ENCODE data around the gene RNU4-1. TPM values are rescaled to one million over a fixed set of nuclear protein-coding genes. Genes with fewer than 3 reads are reported as not detected.
"Not testable (repeated sequence)": the region's sequence is repeated elsewhere in the genome, so short reads cannot be mapped to it uniquely, and the experiment has no call there.

The RNU4-1 gene
- total and polyA plus RNA-seq, 12 donors = 426 to 3,423 (median 1,870) TPM; not detected in 2

DNA sequence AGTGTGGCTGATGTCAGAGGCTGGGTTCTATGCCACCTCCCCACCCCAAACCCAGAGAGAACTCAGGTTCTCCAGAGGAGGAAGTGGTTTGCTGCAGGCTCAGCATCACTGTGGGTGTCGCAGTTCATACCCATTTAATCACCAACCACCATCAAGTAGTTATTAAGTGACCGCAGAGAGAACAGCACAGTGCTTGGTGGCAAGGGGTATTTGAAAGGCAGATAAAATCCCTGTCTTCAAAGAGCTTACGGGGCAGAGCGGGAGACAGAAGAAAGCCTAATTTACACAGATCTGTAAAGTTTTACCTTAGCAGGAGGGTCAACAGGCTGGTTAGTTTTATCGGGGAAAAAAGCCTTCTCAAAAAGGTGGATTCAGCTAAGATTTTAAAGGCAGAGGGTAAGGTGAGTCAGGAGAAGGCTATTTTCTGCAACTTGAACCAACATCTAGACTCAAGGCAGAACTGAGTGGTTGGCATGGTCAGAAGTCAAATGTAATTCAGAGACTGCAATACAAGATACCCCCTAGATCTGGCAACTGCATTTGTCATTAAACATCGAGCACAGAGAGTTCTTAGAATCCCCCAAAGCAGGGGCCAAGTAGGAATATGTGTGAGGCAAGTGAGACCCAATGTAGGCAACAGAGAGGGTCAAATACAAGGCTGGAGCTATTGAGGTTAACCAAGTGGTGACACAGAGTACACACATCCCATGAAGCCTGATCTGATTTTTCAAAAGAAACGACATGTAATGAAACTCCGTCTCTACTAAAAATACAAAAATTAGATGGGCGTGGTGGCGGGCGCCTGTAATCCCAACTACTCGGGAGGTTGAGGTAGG is 40.7 kb downstream of the RNU4-1 start:
- TF ChIP-seq, protein P1, sequence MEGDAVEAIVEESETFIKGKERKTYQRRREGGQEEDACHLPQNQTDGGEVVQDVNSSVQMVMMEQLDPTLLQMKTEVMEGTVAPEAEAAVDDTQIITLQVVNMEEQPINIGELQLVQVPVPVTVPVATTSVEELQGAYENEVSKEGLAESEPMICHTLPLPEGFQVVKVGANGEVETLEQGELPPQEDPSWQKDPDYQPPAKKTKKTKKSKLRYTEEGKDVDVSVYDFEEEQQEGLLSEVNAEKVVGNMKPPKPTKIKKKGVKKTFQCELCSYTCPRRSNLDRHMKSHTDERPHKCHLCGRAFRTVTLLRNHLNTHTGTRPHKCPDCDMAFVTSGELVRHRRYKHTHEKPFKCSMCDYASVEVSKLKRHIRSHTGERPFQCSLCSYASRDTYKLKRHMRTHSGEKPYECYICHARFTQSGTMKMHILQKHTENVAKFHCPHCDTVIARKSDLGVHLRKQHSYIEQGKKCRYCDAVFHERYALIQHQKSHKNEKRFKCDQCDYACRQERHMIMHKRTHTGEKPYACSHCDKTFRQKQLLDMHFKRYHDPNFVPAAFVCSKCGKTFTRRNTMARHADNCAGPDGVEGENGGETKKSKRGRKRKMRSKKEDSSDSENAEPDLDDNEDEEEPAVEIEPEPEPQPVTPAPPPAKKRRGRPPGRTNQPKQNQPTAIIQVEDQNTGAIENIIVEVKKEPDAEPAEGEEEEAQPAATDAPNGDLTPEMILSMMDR (IDR thresholded peaks at IDR 0.05) = no peak
- 89 to 92% methylated on average over 12 of the region's 12 CpGs for WGBS, 2 donors
- peak overlapping the region in 1 of 10 donors; percentile 14 for H3K4me3 ChIP-seq

DNA sequence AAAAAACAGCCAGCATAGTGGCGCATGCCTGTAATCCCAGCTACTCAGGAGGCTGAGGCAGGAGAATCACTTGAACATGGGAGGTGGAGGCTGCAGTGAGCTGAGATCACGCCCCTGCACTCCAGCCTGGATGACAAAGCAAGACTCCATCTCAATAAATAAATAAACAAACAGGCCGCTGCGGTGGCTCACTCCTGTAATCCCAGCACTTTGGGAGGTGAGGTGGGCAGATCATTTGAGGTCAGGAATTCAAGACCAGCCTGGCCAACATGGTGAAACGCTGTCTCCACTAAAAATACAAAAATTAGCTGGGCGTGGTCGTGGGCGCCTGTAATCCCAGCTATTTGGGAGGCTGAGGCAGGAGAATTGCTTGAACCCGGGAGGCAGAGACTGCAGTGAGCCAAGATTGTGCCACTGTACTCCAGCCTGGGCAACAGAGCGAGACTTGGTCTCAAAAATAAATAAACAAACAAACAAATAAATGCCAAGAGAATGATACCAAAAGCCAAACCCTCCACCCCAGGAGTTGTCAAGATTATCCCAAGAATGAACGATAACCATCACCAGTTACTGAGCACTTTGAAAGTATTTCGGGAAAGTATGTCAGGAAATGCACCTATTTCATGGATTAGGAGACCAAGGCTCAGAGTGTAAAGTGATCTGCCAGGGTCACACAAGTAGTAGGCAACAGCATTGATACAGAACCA is 41.5 kb downstream of the RNU4-1 start:
- 86 to 94% methylated on average over 12 of the region's 12 CpGs for WGBS, 2 donors
- intact Hi-C loops (cut with DNase I); H3K9me3 ChIP-seq; H3K27me3 ChIP-seq; ATAC-seq; DNase-seq; H3K4me3 ChIP-seq: not testable (repeated sequence)
- Histone ChIP-seq H3K36me3 (peaks cover 0 to 29% (median 0%) of the 10 kb centered on the region in 9 donors), H3K27ac (peak overlapping the region; percentile 78 to 92 (median 86)), H3K4me1 (peaks cover 32 to 100% (median 97%) of the 10 kb centered on the region in 9 donors)

More for the DNA sequence above, 40.7 kb downstream of the RNU4-1 start:
- Histone ChIP-seq H3K4me1 (peaks cover 36 to 100% (median 97%) of the 10 kb centered on the region in 9 donors), H3K27me3 (no peaks in the 10 kb centered on the region), H3K27ac (peak overlapping the region; percentile 26 to 92 (median 86)), H3K36me3 (peaks cover 0 to 29% (median 0%) of the 10 kb centered on the region in 9 donors), H3K9me3 (no peaks in the 10 kb centered on the region)
- peak in 1 of 8 donors; percentile 2 for ATAC-seq
- DNase-seq = no peak
- intact Hi-C loops (cut with DNase I) = no loop called here

DNA sequence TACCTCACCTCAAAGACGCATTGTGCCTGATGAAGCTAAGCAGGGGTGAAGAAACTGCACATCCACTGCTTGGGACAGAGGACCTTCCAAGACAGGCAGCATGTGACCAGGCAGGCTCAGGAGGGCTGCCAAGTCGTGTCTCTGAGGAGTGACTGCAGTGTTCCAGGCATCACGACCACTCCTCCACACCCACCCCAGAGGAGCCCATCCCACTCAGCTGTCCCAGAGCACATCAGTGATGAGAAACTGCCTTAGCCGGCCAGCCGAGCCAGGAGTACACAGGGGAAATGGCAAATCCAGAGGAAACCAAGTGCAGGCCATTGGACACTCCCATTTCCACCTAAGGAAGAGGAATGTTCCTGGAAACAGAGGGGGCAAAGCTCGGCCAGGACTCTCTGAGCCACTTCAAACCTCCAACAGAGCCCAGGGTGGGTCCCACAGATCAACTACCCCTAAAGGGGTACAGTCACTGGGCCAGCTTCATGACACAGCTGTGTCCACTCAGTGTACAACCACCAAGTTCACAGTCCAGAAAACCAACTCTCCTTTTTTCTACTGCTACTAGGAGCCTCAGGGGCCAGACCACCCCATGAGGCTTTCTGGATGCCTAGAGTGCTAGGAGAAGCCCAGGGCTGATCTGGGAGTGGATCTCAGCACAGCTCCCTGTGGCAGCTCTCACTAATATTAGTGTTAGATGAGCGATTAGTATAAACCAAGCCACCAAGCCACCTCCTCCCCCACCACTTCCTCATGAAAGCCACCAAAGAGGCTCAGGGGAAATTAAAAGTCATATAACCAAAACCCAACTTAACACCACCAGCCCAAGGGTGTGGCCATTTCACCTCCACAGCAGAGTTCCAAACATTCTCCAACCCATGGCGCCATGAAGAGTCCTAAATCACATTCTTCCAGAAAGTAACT is 42.9 kb downstream of the RNU4-1 start:
- TF ChIP-seq, protein P1 (IDR thresholded peaks at IDR 0.05) = no peak
- ATAC-seq = peak; percentile 72 to 90 (median 80)
- Histone ChIP-seq H3K4me3 (peak overlapping the region in 9 of 10 donors; percentile 25 to 48 (median 32)), H3K27ac (peak overlapping the region; percentile 78 to 92 (median 86)), H3K9me3 (no peaks in the 10 kb centered on the region), H3K36me3 (peaks cover 0 to 17% (median 0%) of the 10 kb centered on the region in 9 donors), H3K4me1 (peaks cover 28 to 100% (median 96%) of the 10 kb centered on the region in 9 donors), H3K27me3 (no peaks in the 10 kb centered on the region)
- peak; percentile 83 to 84 for DNase-seq
- intact Hi-C loops (cut with DNase I) = no loop called here
- 32 to 43% methylated on average over 8 of the region's 8 CpGs for WGBS, 2 donors

DNA sequence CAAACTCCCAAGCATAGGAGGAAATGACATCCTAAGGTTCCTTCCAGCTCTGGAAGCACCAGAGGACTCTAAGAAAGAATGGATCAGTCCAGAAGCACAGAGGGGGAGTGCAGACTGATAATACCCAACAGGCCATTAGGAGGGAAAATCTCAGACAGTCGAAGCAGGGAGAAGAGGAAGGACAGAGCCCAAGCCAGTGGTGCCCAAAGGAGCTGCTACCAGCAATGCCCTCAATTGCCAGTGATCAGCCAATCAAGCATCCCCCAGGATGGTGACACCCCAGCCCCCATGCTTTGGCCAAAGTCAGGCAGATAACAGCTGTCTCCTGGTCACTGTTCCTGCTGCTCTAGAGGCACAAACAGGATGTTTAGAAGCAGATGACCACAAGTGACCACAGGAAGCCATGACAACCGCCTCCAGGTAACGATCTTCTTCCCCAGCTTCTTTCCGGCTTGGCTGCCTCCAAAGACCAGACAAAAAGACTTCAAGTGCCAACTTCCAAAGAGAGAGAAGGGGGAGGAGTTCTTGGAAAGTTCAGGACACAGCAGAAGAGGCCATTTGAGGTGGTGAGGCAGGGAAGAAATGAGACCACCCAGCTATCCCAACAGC is 43.7 kb downstream of the RNU4-1 start:
- WGBS, 2 donors = 53 to 55% methylated on average over 4 of the region's 4 CpGs
- peak in 7 of 8 donors; percentile 1 to 53 (median 13) for ATAC-seq
- Histone ChIP-seq H3K4me3 (peak overlapping the region in 9 of 10 donors; percentile 25 to 48 (median 32)), H3K9me3 (no peaks in the 10 kb centered on the region), H3K27me3 (no peaks in the 10 kb centered on the region), H3K27ac (peak overlapping the region; percentile 78 to 92 (median 86)), H3K4me1 (peaks cover 30 to 99% (median 96%) of the 10 kb centered on the region in 9 donors), H3K36me3 (peaks cover 0 to 9% (median 0%) of the 10 kb centered on the region in 9 donors)
- intact Hi-C loops (cut with DNase I) = no loop called here
- peak in 1 of 2 donors; percentile 36 for DNase-seq
- TF ChIP-seq, protein P1 (IDR thresholded peaks at IDR 0.05) = no peak
